ENCODE results near the gene SOX6. TPM values are rescaled to one million over a fixed set of nuclear protein-coding genes. Genes with fewer than 3 reads are reported as not detected.

The SOX6 gene
- total RNA-seq, 1 experiment from 2014 or later = not detected

- H2BK20ac ChIP-seq (ENCODE audit: low read depth, low read length, poor library complexity, severe bottlenecking) = no peak overlapping the region
- no peak overlapping the region for H4K91ac ChIP-seq (ENCODE audit: insufficient read length, low read depth, low read length)
- no peak overlapping the region for H2AK5ac ChIP-seq (ENCODE audit: insufficient read length, low read length)
- TF ChIP-seq CTCF (conservative IDR thresholded peaks at IDR 0.05) = no peak
- no CpG with 5 or more reads among the region's 3 CpGs for WGBS (ENCODE audit: extremely low coverage, insufficient read length, low lambda C conversion rate)
- H3K4me1 ChIP-seq (ENCODE audit: insufficient read depth, low read length) = no peaks in the 10 kb centered on the region
- no peaks in the 10 kb centered on the region for H3K9me3 ChIP-seq (ENCODE audit: control insufficient read depth, low read depth, low read length)
- no peaks in the 10 kb centered on the region for H3K79me1 ChIP-seq (ENCODE audit: insufficient read depth, low read depth, low read length, poor library complexity, severe bottlenecking)
- H3K27me3 ChIP-seq (ENCODE audit: insufficient read depth, low read length) = no peaks in the 10 kb centered on the region
- H3K4me1 Mint-ChIP-seq = no peaks in the 10 kb centered on the region
- H3K36me3 Mint-ChIP-seq (ENCODE audit: insufficient read depth in 1 of 3, low read depth in 3 of 3) = no peaks in the 10 kb centered on the region; a peak in 1 of 7 replicates
- H3K27ac ChIP-seq (ENCODE audit: insufficient read length, low read depth, low read length) = no peak overlapping the region
- H3K4me2 ChIP-seq (ENCODE audit: insufficient read depth, insufficient read length, low read length) = no peak overlapping the region
- no peak overlapping the region for H3K18ac ChIP-seq (ENCODE audit: insufficient read length, low read depth, low read length)
- H3T11ph ChIP-seq (ENCODE audit: low read length) = no peak overlapping the region
- H2BK120ac ChIP-seq (ENCODE audit: low read depth, low read length, poor library complexity, severe bottlenecking) = no peak overlapping the region
- DNase-seq = no peak
- H3K9me3 Mint-ChIP-seq = peaks cover 3 to 14% of the 10 kb centered on the region in 2 experiments; a peak in 4 of 5 replicates
- H3K27ac Mint-ChIP-seq = no peak overlapping the region
- H2BK5ac ChIP-seq (ENCODE audit: insufficient read length, low read length) = no peak overlapping the region
- H3K27me3 Mint-ChIP-seq (ENCODE audit: low read depth) = peaks cover 4% of the 10 kb centered on the region
- H4K20me1 ChIP-seq (ENCODE audit: control insufficient read depth, insufficient read depth, insufficient read length) = no peaks in the 10 kb centered on the region
- H3K23ac ChIP-seq (ENCODE audit: insufficient read length, low read depth, low read length) = no peak overlapping the region
- no peak overlapping the region for H3K4ac ChIP-seq (ENCODE audit: low read depth, low read length)
- H4K8ac ChIP-seq (replicated peaks; ENCODE audit: insufficient read length, low read depth, low read length) = no peak overlapping the region
- no peak overlapping the region for H2AFZ ChIP-seq (ENCODE audit: low read length)
- H3K14ac ChIP-seq (ENCODE audit: insufficient read depth, low read length) = no peak overlapping the region
- H3K23me2 ChIP-seq (ENCODE audit: insufficient read length, low read depth, low read length, poor library complexity, severe bottlenecking) = no peaks in the 10 kb centered on the region
- no peak overlapping the region for H3K9ac ChIP-seq (ENCODE audit: extremely low read depth, insufficient read length, low read length)
- no peak overlapping the region for H4K5ac ChIP-seq (ENCODE audit: insufficient read length, low read depth, low read length)
- H3K56ac ChIP-seq (ENCODE audit: insufficient read length, low read depth, low read length) = no peak overlapping the region
- no peak overlapping the region for H3K4me3 Mint-ChIP-seq
- H2BK12ac ChIP-seq (ENCODE audit: insufficient read length, low read depth, low read length) = no peak overlapping the region
- no peak overlapping the region for H2BK15ac ChIP-seq (ENCODE audit: low read depth, low read length)
- no peaks in the 10 kb centered on the region for H3K79me2 ChIP-seq (ENCODE audit: insufficient read depth, low read length)
These were observed 426.9 kb downstream of the SOX6 start for GRCh38 chr11:15929371-15929901.
